ENCODE data around the gene ARHGAP31.
"Not testable (repeated sequence)": the region's sequence is repeated elsewhere in the genome, so short reads cannot be mapped to it uniquely, and the experiment has no call there.

Gene ARHGAP31

GRCh38 chr3:119309591-119309990, 15.4 kb downstream of the ARHGAP31 start:
- no peaks in the 10 kb centered on the region; the same call in 1 of the 2 replicates for H3K27me3 ChIP-seq (ENCODE audit: insufficient read depth, low read length)
- H3K4me1 ChIP-seq (ENCODE audit: insufficient read depth, low read length) = peaks cover 10% of the 10 kb centered on the region
- no peaks in the 10 kb centered on the region for H3K36me3 ChIP-seq (ENCODE audit: insufficient read depth, low read length)
- H3K27ac ChIP-seq (ENCODE audit: low read depth, low read length) = no peak overlapping the region
- H3K4me3 ChIP-seq (ENCODE audit: low read length) = no peak overlapping the region
- H3K9me3 ChIP-seq (ENCODE audit: insufficient read depth, low read depth, low read length) = 0 out of 2 replicates have a peak, but pooled peaks cover 4% of the 10 kb centered on the region
- H3K9ac ChIP-seq (ENCODE audit: low read depth, low read length) = no peak overlapping the region
- WGBS = over 99% methylated on average over 4 of the region's 4 CpGs

- H3K4me1 ChIP-seq (ENCODE audit: insufficient read depth, low read length) = peaks cover 10% of the 10 kb centered on the region
- H3K27me3 ChIP-seq (ENCODE audit: insufficient read depth, low read length) = no peaks in the 10 kb centered on the region; the same call in 1 of the 2 replicates
- H3K9ac ChIP-seq (ENCODE audit: low read depth, low read length) = no peak overlapping the region
- no peak overlapping the region for H3K4me3 ChIP-seq (ENCODE audit: low read length)
- 0 out of 2 replicates have a peak, but pooled peaks cover 4% of the 10 kb centered on the region for H3K9me3 ChIP-seq (ENCODE audit: insufficient read depth, low read depth, low read length)
- no peaks in the 10 kb centered on the region for H3K36me3 ChIP-seq (ENCODE audit: insufficient read depth, low read length)
- WGBS = 65% methylated on average over 3 of the region's 3 CpGs
- H3K27ac ChIP-seq (ENCODE audit: low read depth, low read length) = no peak overlapping the region
Observed at GRCh38 chr3:119310071-119310470, 15.9 kb downstream of the ARHGAP31 start.

- WGBS = 95% methylated on average over 9 of the region's 10 CpGs
Observed at GRCh38 chr3:119311081-119311925, 17.1 kb downstream of the ARHGAP31 start.

GRCh38 chr3:119313461-119313860, 19.3 kb downstream of the ARHGAP31 start:
- no peaks in the 10 kb centered on the region for H3K36me3 ChIP-seq (ENCODE audit: insufficient read depth, low read length)
- H3K4me1 ChIP-seq (ENCODE audit: insufficient read depth, low read length) = peaks cover 10% of the 10 kb centered on the region; the same call in 1 of the 2 replicates
- 0 out of 2 replicates have a peak, but pooled peaks cover under 1% of the 10 kb centered on the region for H3K9me3 ChIP-seq (ENCODE audit: insufficient read depth, low read depth, low read length)
- H3K27me3 ChIP-seq (ENCODE audit: insufficient read depth, low read length) = no peaks in the 10 kb centered on the region; the same call in 1 of the 2 replicates
- H3K4me3 ChIP-seq (ENCODE audit: low read length) = no peak overlapping the region
- H3K9ac ChIP-seq (ENCODE audit: low read depth, low read length) = no peak overlapping the region
- H3K27ac ChIP-seq (ENCODE audit: low read depth, low read length) = no peak overlapping the region
- 97% methylated on average over 3 of the region's 3 CpGs for WGBS

More at GRCh38 chr3:119311081-119311925, 17.1 kb downstream of the ARHGAP31 start:
- Histone ChIP-seq H3K27me3 (ENCODE audit: insufficient read depth, low read length) (no peaks in the 10 kb centered on the region; the same call in 1 of the 2 replicates), H3K4me1 (ENCODE audit: insufficient read depth, low read length) (peaks cover 10% of the 10 kb centered on the region; the same call in 1 of the 2 replicates), H3K27ac (ENCODE audit: low read depth, low read length) (no peak overlapping the region), H3K9me3 (ENCODE audit: insufficient read depth, low read depth, low read length) (0 out of 2 replicates have a peak, but pooled peaks cover 4% of the 10 kb centered on the region), H3K9ac (ENCODE audit: low read depth, low read length) (no peak overlapping the region), H3K4me3 (ENCODE audit: low read length) (no peak overlapping the region), H3K36me3 (ENCODE audit: insufficient read depth, low read length) (no peaks in the 10 kb centered on the region)

GRCh38 chr3:119314821-119315220, 20.6 kb downstream of the ARHGAP31 start:
- no peaks in the 10 kb centered on the region for H3K9me3 ChIP-seq (ENCODE audit: insufficient read depth, low read depth, low read length)
- H3K4me3 ChIP-seq (ENCODE audit: low read length) = no peak overlapping the region
- H3K27ac ChIP-seq (ENCODE audit: low read depth, low read length) = no peak overlapping the region
- H3K36me3 ChIP-seq (ENCODE audit: insufficient read depth, low read length) = no peaks in the 10 kb centered on the region
- peaks cover 8% of the 10 kb centered on the region; the same call in 1 of the 2 replicates for H3K4me1 ChIP-seq (ENCODE audit: insufficient read depth, low read length)
- no peak overlapping the region for H3K9ac ChIP-seq (ENCODE audit: low read depth, low read length)
- H3K27me3 ChIP-seq (ENCODE audit: insufficient read depth, low read length) = no peaks in the 10 kb centered on the region; the same call in 1 of the 2 replicates
- WGBS = no CpG with 5 or more reads among the region's 1 CpG

GRCh38 chr3:119315600-119316312, 21.6 kb downstream of the ARHGAP31 start:
- Histone ChIP-seq H3K36me3 (ENCODE audit: insufficient read depth, low read length) (no peaks in the 10 kb centered on the region), H3K27ac (ENCODE audit: low read depth, low read length) (no peak overlapping the region), H3K9ac (ENCODE audit: low read depth, low read length) (no peak overlapping the region), H3K9me3 (ENCODE audit: insufficient read depth, low read depth, low read length) (no peaks in the 10 kb centered on the region), H3K27me3 (ENCODE audit: insufficient read depth, low read length) (no peaks in the 10 kb centered on the region; the same call in 1 of the 2 replicates), H3K4me1 (ENCODE audit: insufficient read depth, low read length) (peaks cover 2% of the 10 kb centered on the region; the same call in 1 of the 2 replicates), H3K4me3 (ENCODE audit: low read length) (no peak overlapping the region)
- 98% methylated on average over 3 of the region's 3 CpGs for WGBS

- Histone ChIP-seq H3K4me1 (ENCODE audit: insufficient read depth, low read length) (peaks cover 5% of the 10 kb centered on the region; the same call in 1 of the 2 replicates), H3K4me3 (ENCODE audit: low read length) (no peak overlapping the region), H3K27ac (ENCODE audit: low read depth, low read length) (no peak overlapping the region), H3K9ac (ENCODE audit: low read depth, low read length) (no peak overlapping the region), H3K36me3 (ENCODE audit: insufficient read depth, low read length) (no peaks in the 10 kb centered on the region), H3K9me3 (ENCODE audit: insufficient read depth, low read depth, low read length) (no peaks in the 10 kb centered on the region), H3K27me3 (ENCODE audit: insufficient read depth, low read length) (no peaks in the 10 kb centered on the region; the same call in 1 of the 2 replicates)
Observed at GRCh38 chr3:119316313-119316670, 22.1 kb downstream of the ARHGAP31 start.

- no peak overlapping the region for H3K9ac ChIP-seq (ENCODE audit: low read depth, low read length)
- peaks cover 8% of the 10 kb centered on the region; the same call in 1 of the 2 replicates for H3K27me3 ChIP-seq (ENCODE audit: insufficient read depth, low read length)
- H3K4me3 ChIP-seq (ENCODE audit: low read length) = no peak overlapping the region
- H3K27ac ChIP-seq (ENCODE audit: low read depth, low read length) = no peak overlapping the region
- H3K4me1 ChIP-seq (ENCODE audit: insufficient read depth, low read length) = peaks cover 16% of the 10 kb centered on the region
- no peaks in the 10 kb centered on the region for H3K9me3 ChIP-seq (ENCODE audit: insufficient read depth, low read depth, low read length)
- no peaks in the 10 kb centered on the region for H3K36me3 ChIP-seq (ENCODE audit: insufficient read depth, low read length)
- 88% methylated on average over 1 of the region's 3 CpGs for WGBS
Observed at GRCh38 chr3:119318876-119319275, 24.7 kb downstream of the ARHGAP31 start.

- 98% methylated on average over 3 of the region's 4 CpGs for WGBS
- Histone ChIP-seq H3K27me3 (ENCODE audit: insufficient read depth, low read length) (peaks cover 12% of the 10 kb centered on the region; the same call in 1 of the 2 replicates), H3K9ac (ENCODE audit: low read depth, low read length) (no peak overlapping the region), H3K36me3 (ENCODE audit: insufficient read depth, low read length) (no peaks in the 10 kb centered on the region), H3K27ac (ENCODE audit: low read depth, low read length) (no peak overlapping the region), H3K4me1 (ENCODE audit: insufficient read depth, low read length) (peaks cover 20% of the 10 kb centered on the region), H3K9me3 (ENCODE audit: insufficient read depth, low read depth, low read length) (no peaks in the 10 kb centered on the region), H3K4me3 (ENCODE audit: low read length) (no peak overlapping the region)
Observed at GRCh38 chr3:119319311-119319710, 25.1 kb downstream of the ARHGAP31 start.

GRCh38 chr3:119320785-119321184, 26.6 kb downstream of the ARHGAP31 start:
- H3K9me3 ChIP-seq (ENCODE audit: insufficient read depth, low read depth, low read length); H3K9ac ChIP-seq (ENCODE audit: low read depth, low read length); H3K4me3 ChIP-seq (ENCODE audit: low read length); H3K27ac ChIP-seq (ENCODE audit: low read depth, low read length); H3K36me3 ChIP-seq (ENCODE audit: insufficient read depth, low read length): not testable (repeated sequence)
- peaks cover 14% of the 10 kb centered on the region; the same call in 1 of the 2 replicates for H3K27me3 ChIP-seq (ENCODE audit: insufficient read depth, low read length)
- 79% methylated on average over 5 of the region's 5 CpGs for WGBS
- peaks cover 26% of the 10 kb centered on the region for H3K4me1 ChIP-seq (ENCODE audit: insufficient read depth, low read length)
